Measurements from ENCODE around the gene LMAN2L.
A peak's percentile ranks its signal among the peaks of the same experiment; 100 is the strongest.
"Not testable (repeated sequence)": the region's sequence is repeated elsewhere in the genome, so short reads cannot be mapped to it uniquely, and the experiment has no call there.

The LMAN2L gene

DNA sequence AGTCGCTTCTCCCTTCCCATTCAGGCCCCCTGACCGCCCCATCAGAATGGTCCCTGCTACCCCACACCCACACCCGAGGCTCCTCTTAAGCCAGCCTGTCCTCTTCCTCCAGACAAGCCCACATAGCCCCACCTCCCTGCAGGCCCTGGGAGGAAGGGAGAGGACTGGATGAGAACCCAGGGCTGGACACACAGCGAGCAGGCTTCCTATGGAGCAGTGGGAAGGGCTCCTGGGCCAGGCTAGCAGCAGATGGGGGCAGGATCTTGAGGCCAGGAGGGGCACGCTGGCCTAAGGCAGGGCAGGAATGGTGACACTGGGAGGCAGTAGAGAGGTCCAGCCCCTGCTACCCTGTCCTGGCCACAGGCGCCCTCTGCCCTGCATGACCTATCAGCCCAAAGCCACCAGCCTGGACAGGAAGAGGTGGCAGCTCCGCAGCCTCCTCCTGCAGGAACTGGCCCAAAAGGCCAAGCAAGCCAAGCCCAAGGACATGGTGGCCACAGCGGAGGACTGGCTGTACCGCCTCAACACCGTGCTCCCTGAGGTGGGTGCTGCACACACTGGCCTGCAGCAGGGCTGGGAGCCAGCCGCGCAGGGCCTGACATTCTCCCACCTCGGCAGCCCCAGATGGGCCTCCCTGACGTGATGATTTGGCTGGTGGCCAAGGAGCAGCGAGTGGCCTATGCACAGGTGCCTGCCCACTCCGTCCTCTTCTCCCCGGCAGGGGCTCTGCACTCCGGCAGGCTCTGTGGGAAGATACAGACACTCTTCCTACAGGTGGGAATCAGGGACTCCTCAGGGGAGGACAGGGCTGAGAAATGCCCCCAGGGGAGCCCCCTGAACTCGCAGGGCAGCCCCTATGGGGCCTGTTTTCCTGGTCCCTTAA lies 54.0 kb downstream of the LMAN2L start:
- Histone ChIP-seq H3K9me3 (ENCODE audit: control insufficient read depth in 2 of 2, low read length in 2 of 2) (no peaks in the 10 kb centered on the region), H3K27ac (ENCODE audit: low read length) (no peak overlapping the region), H3K27me3 (ENCODE audit: control insufficient read depth in 1 of 2, insufficient read depth in 2 of 2, low read length in 2 of 2) (peaks cover 11 to 13% of the 10 kb centered on the region in 2 donors), H3K36me3 (ENCODE audit: control insufficient read depth in 2 of 2, insufficient read depth in 2 of 2, low read length in 2 of 2) (no peaks in the 10 kb centered on the region), H3K9ac (ENCODE audit: low read length in 2 of 2) (no peak overlapping the region), H3K4me1 (ENCODE audit: control insufficient read depth, insufficient read depth, low read length) (peaks cover 5% of the 10 kb centered on the region), H3K4me3 (ENCODE audit: low read length in 2 of 2) (peak overlapping the region in 1 of 2 donors; percentile 3)

DNA sequence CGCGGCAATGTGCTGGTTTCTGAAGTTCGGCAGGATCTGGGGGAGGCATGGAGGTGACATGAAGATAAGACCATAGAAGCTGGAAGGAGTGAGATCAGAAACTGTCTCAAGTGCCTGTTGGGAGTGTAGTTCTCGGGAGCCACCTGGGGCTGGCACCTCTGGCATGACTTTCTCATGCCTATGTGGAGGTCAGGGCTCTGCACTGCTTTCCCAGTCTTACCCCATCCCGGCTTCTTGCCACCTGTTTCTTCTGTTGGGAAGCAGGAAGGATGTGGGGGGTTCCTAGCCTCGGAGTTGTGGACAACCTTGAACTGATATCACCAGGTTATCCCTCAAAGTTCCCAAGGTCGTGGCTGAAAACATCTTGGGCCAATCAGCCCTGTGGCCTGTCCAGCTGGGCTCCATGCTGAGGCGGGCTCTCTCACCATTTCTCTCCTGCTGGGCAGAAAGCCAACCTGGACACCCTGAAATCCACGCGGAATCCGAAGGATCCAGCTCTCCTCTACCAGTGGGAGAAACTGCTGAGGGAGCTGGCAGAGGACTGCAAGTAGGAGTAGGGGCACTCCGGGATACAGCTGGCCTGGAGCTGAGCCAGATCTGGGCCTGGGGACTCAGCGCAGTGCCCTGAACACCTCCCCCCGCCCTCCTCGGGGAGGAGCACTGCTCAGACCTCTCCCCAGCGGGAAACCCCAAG lies 54.8 kb downstream of the LMAN2L start:
- peaks cover 11 to 13% of the 10 kb centered on the region in 2 donors for H3K27me3 ChIP-seq (ENCODE audit: control insufficient read depth in 1 of 2, insufficient read depth in 2 of 2, low read length in 2 of 2)
- H3K9me3 ChIP-seq (ENCODE audit: control insufficient read depth in 2 of 2, low read length in 2 of 2), result no peaks in the 10 kb centered on the region
- H3K9ac ChIP-seq (ENCODE audit: low read length in 2 of 2), result no peak overlapping the region
- H3K27ac ChIP-seq (ENCODE audit: low read length), result no peak overlapping the region
- peaks cover 5% of the 10 kb centered on the region for H3K4me1 ChIP-seq (ENCODE audit: control insufficient read depth, insufficient read depth, low read length)
- no peak overlapping the region for H3K4me3 ChIP-seq (ENCODE audit: low read length in 2 of 2)
- H3K36me3 ChIP-seq (ENCODE audit: control insufficient read depth in 2 of 2, insufficient read depth in 2 of 2, low read length in 2 of 2), result no peaks in the 10 kb centered on the region

- peaks cover 11 to 15% of the 10 kb centered on the region in 2 donors for H3K27me3 ChIP-seq (ENCODE audit: control insufficient read depth in 1 of 2, insufficient read depth in 2 of 2, low read length in 2 of 2)
- H3K36me3 ChIP-seq (ENCODE audit: control insufficient read depth in 2 of 2, insufficient read depth in 2 of 2, low read length in 2 of 2), result no peaks in the 10 kb centered on the region
- no peaks in the 10 kb centered on the region for H3K9me3 ChIP-seq (ENCODE audit: control insufficient read depth in 2 of 2, low read length in 2 of 2)
- H3K27ac ChIP-seq (ENCODE audit: low read length), result no peak overlapping the region
- no peak overlapping the region for H3K9ac ChIP-seq (ENCODE audit: low read length in 2 of 2)
- H3K4me3 ChIP-seq (ENCODE audit: low read length in 2 of 2), result no peak overlapping the region
- H3K4me1 ChIP-seq (ENCODE audit: control insufficient read depth, insufficient read depth, low read length), result peaks cover 5% of the 10 kb centered on the region
These were observed 55.7 kb downstream of the LMAN2L start for GRCh38 chr2:96683972-96684820.

DNA sequence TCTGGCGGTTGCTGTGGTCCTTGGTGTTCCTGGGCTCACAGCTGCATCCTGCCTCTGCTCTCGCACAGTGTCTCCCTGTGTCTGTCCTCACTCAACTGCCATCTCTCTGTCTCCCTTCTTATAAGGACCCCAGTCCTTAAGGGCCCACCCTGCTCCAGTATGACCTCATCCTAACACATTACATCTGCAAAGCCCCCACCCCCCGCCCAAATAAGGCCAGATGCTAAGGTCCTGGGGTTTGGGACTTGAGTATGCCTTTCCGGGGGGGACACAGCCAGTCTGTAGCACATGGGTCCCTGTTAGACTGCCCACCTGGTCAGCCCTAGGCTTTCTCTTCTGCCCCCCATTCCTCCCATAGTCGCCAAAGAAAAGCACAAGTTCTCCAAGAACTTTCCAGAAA lies 56.6 kb downstream of the LMAN2L start:
- Histone ChIP-seq H3K4me1 (ENCODE audit: control insufficient read depth, insufficient read depth, low read length) (peaks cover 5% of the 10 kb centered on the region), H3K27ac (ENCODE audit: low read length) (no peak overlapping the region), H3K27me3 (ENCODE audit: control insufficient read depth in 1 of 2, insufficient read depth in 2 of 2, low read length in 2 of 2) (peaks cover 11 to 15% of the 10 kb centered on the region in 2 donors), H3K4me3 (ENCODE audit: low read length in 2 of 2) (no peak overlapping the region), H3K9ac (ENCODE audit: low read length in 2 of 2) (no peak overlapping the region), H3K36me3 (ENCODE audit: control insufficient read depth in 2 of 2, insufficient read depth in 2 of 2, low read length in 2 of 2) (no peaks in the 10 kb centered on the region), H3K9me3 (ENCODE audit: control insufficient read depth in 2 of 2, low read length in 2 of 2) (no peaks in the 10 kb centered on the region)

DNA sequence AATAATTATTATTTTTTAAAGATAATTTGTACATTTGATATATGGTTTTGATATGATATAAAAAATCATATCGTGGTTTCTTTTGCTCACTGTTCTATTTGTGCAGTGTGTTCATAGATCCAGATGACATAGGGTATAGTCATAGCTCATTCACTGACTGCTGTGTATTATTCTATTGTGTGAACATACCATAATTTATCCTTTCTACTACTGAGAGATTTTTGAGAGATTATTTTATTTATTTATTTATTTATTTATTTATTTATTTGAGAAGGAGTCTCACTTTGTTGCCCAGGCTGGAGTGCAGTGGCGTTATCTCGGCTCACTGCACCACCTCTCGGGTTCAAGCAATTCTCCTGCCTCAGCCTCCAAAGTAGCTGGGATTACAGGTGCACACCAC lies 58.3 kb downstream of the LMAN2L start:
- Histone ChIP-seq H3K36me3 (ENCODE audit: control insufficient read depth in 2 of 2, insufficient read depth in 2 of 2, low read length in 2 of 2) (no peaks in the 10 kb centered on the region), H3K27me3 (ENCODE audit: control insufficient read depth in 1 of 2, insufficient read depth in 2 of 2, low read length in 2 of 2) (peaks cover 9 to 13% of the 10 kb centered on the region in 2 donors), H3K4me1 (ENCODE audit: control insufficient read depth, insufficient read depth, low read length) (peaks cover 5% of the 10 kb centered on the region), H3K27ac (ENCODE audit: low read length) (no peak overlapping the region), H3K9me3 (ENCODE audit: control insufficient read depth in 2 of 2, low read length in 2 of 2) (no peaks in the 10 kb centered on the region), H3K9ac (ENCODE audit: low read length in 2 of 2) (no peak overlapping the region), H3K4me3 (ENCODE audit: low read length in 2 of 2) (no peak overlapping the region)

DNA sequence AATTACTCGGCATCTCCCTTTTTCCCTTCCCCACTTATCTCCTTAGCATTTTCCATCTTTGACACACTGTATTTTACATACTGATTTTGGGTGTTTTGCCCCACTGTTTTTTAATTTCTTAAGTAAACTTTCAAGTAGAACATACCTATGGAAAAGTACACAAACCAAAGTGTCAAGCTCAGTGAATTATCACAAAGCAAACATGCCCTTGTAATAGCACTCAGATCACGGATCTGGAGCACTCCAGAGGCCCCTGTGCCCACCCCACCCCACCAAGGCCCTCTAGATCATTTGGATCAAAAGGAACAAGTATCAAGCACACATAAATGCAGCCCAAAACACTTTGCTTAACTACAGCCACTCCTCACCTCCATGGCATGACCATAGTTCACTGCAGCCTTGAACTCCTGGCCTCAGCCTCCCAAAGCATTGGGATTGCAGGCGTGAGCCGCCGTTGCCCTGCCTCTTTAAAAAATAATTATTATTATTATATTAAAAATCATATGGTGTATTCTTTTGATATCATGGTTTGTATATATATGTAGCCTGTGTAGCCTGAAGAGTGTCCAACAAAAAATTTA lies 59.2 kb downstream of the LMAN2L start:
- no peak overlapping the region for H3K9ac ChIP-seq (ENCODE audit: low read length in 2 of 2)
- H3K27me3 ChIP-seq (ENCODE audit: control insufficient read depth in 1 of 2, insufficient read depth in 2 of 2, low read length in 2 of 2), result peaks cover 1 to 10% of the 10 kb centered on the region in 2 donors
- peaks cover 5% of the 10 kb centered on the region for H3K4me1 ChIP-seq (ENCODE audit: control insufficient read depth, insufficient read depth, low read length)
- no peak overlapping the region for H3K27ac ChIP-seq (ENCODE audit: low read length)
- no peaks in the 10 kb centered on the region for H3K9me3 ChIP-seq (ENCODE audit: control insufficient read depth in 2 of 2, low read length in 2 of 2)
- no peaks in the 10 kb centered on the region for H3K36me3 ChIP-seq (ENCODE audit: control insufficient read depth in 2 of 2, insufficient read depth in 2 of 2, low read length in 2 of 2)
- H3K4me3 ChIP-seq (ENCODE audit: low read length in 2 of 2), result no peak overlapping the region

DNA sequence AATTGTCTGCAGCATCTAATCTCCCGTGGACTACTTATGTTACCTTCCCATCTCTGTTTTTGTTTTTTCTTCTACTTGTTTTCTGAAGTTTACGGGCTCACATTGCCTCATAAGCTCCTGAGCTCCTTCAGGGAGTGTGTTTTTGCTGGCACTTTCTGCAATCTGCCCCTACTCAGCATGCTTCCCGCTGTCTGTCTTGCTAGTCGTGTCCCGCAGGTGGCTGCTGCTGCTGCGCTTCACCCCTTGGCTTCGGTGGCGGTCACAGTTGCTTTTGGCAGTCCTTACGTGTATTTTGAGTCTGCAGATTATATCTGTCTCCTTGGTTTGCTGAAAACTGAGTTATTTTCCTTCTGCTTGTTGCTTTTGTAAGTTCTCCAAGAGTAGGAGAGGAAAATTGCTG lies 60.0 kb downstream of the LMAN2L start:
- H3K4me3 ChIP-seq (ENCODE audit: low read length in 2 of 2), result no peak overlapping the region
- no peak overlapping the region for H3K27ac ChIP-seq (ENCODE audit: low read length)
- peaks cover 0 to 7% of the 10 kb centered on the region in 2 donors for H3K27me3 ChIP-seq (ENCODE audit: control insufficient read depth in 1 of 2, insufficient read depth in 2 of 2, low read length in 2 of 2)
- no peaks in the 10 kb centered on the region for H3K4me1 ChIP-seq (ENCODE audit: control insufficient read depth, insufficient read depth, low read length)
- H3K9me3 ChIP-seq (ENCODE audit: control insufficient read depth in 2 of 2, low read length in 2 of 2), result no peaks in the 10 kb centered on the region
- no peaks in the 10 kb centered on the region for H3K36me3 ChIP-seq (ENCODE audit: control insufficient read depth in 2 of 2, insufficient read depth in 2 of 2, low read length in 2 of 2)
- no peak overlapping the region for H3K9ac ChIP-seq (ENCODE audit: low read length in 2 of 2)

- Histone ChIP-seq H3K27me3 (ENCODE audit: control insufficient read depth in 1 of 2, insufficient read depth in 2 of 2, low read length in 2 of 2) (no peaks in the 10 kb centered on the region), H3K9ac (ENCODE audit: low read length in 2 of 2) (no peak overlapping the region), H3K36me3 (ENCODE audit: control insufficient read depth in 2 of 2, insufficient read depth in 2 of 2, low read length in 2 of 2) (no peaks in the 10 kb centered on the region), H3K27ac (ENCODE audit: low read length) (no peak overlapping the region), H3K4me1 (ENCODE audit: control insufficient read depth, insufficient read depth, low read length) (no peaks in the 10 kb centered on the region), H3K4me3 (ENCODE audit: low read length in 2 of 2) (no peak overlapping the region), H3K9me3 (ENCODE audit: control insufficient read depth in 2 of 2, low read length in 2 of 2) (no peaks in the 10 kb centered on the region)
These were observed 70.2 kb downstream of the LMAN2L start for GRCh38 chr2:96669539-96670215.

DNA sequence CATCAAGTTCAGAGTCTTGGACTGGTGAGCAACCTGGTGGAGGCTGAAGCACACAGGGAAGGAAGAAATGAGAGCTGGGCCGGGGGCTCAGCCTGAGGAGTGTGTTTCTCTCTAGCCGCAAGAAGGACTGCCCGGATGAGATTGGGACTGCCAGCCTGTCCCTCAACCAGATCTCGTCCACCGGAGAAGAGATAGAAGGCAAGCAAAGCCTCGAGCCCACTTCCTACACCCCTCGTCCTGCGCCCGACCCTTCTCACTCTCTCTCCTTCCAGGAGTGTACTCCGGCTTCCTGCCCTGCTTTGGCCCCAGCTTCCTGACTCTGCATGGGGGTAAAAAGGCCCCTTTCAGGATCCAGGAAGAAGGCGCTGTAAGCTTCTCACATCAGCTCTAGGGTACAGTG lies 71.1 kb downstream of the LMAN2L start:
- Histone ChIP-seq H3K36me3 (ENCODE audit: control insufficient read depth in 2 of 2, insufficient read depth in 2 of 2, low read length in 2 of 2) (no peaks in the 10 kb centered on the region), H3K4me3 (ENCODE audit: low read length in 2 of 2) (no peak overlapping the region), H3K27ac (ENCODE audit: low read length) (no peak overlapping the region), H3K9ac (ENCODE audit: low read length in 2 of 2) (no peak overlapping the region), H3K9me3 (ENCODE audit: control insufficient read depth in 2 of 2, low read length in 2 of 2) (peaks cover 0 to 5% of the 10 kb centered on the region in 2 donors), H3K27me3 (ENCODE audit: control insufficient read depth in 1 of 2, insufficient read depth in 2 of 2, low read length in 2 of 2) (no peaks in the 10 kb centered on the region), H3K4me1 (ENCODE audit: control insufficient read depth, insufficient read depth, low read length) (no peaks in the 10 kb centered on the region)

GRCh38 chr2:96665717-96666116 lies 74.1 kb downstream of the LMAN2L start:
- not testable (repeated sequence) for H3K4me1 ChIP-seq (ENCODE audit: control insufficient read depth, insufficient read depth, low read length); H3K4me3 ChIP-seq (ENCODE audit: low read length in 2 of 2); H3K27me3 ChIP-seq (ENCODE audit: control insufficient read depth in 1 of 2, insufficient read depth in 2 of 2, low read length in 2 of 2); H3K27ac ChIP-seq (ENCODE audit: low read length); H3K36me3 ChIP-seq (ENCODE audit: control insufficient read depth in 2 of 2, insufficient read depth in 2 of 2, low read length in 2 of 2); H3K9me3 ChIP-seq (ENCODE audit: control insufficient read depth in 2 of 2, low read length in 2 of 2); H3K9ac ChIP-seq (ENCODE audit: low read length in 2 of 2)
